NCI-H1092 treated with DMSO at 0.1 percent for 48 hours (cell line): Measurements from ENCODE around the gene KCTD15.

ENCODE experiments used
- DNase-seq: peaks from one replicate; lab custom pipeline; 2025; lab: John Stamatoyannopoulos, UW

The KCTD15 gene

DNA sequence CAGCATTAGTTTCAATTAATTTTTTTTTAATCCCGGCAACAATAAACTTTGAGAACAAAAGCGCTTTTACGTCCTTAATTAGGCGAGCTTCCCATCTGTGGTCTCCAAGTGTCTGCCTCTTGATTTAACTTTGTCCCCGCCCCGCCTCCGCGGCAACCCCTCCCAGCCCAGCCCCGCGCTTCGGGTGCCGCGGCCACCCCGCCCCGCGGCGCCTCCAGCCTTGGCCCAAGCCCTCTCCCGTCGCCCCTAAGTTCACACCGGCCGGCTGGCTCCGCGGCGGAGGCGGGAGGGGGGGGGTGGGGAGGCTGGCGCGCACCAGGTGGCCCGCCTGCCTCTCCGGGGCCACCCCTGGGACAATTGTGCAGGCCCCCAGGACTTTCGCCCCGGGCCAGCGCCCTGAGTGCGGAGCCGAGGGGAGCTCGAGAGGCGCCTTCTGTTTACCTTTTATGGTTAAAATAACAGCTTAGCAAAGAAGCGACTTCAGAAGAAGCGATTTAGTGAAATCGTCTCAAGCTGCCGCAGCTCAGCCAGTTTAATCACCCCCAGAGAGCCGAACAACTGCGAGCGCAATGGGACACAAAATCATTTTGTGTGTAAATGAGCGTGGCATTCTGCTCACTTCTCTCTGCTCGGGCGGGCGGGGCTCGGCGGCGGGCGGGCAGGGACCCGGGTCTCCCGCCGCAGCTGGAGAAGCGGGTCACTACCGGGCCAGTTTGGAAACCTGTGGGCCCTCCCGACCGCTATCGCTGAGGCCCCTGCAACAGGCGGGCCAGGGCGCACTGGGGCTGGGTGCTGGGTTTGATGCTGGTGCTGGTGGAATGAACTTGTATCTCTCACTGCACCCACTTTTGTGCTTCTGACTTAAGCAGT, 1.4 kb downstream of the KCTD15 start:
- no peak for DNase-seq

GRCh38 chr19:33798681-33799111, 2.0 kb downstream of the KCTD15 start:
- no peak for DNase-seq

GRCh38 chr19:33799476-33799875, 2.8 kb downstream of the KCTD15 start:
- DNase-seq: no peak

GRCh38 chr19:33800012-33800680, 3.5 kb downstream of the KCTD15 start:
- DNase-seq: no peak

DNA sequence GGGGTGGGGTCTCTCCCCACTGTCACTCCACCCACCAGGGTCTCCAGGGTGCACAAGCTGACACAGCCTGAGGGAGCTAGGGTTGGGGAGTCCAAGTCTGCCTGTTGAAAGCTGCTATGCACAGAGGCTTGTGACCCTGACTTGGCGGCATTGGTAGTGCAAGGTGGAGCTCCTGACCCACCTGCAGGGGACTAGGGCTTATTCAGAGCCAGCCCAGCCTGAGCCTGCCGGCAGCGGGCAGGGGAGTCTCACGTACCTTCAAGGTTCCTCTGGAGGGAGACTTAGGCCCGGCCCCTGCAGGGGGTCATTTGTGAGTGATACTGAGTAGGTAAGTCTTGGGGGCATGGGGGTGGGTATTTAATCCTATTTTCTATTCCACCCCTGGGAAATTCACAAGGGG, 4.7 kb downstream of the KCTD15 start:
- DNase-seq: no peak

GRCh38 chr19:33802001-33802400, 5.3 kb downstream of the KCTD15 start:
- DNase-seq: no peak

- DNase-seq: no peak
Observed at GRCh38 chr19:33802801-33803200, 6.1 kb downstream of the KCTD15 start.

DNA sequence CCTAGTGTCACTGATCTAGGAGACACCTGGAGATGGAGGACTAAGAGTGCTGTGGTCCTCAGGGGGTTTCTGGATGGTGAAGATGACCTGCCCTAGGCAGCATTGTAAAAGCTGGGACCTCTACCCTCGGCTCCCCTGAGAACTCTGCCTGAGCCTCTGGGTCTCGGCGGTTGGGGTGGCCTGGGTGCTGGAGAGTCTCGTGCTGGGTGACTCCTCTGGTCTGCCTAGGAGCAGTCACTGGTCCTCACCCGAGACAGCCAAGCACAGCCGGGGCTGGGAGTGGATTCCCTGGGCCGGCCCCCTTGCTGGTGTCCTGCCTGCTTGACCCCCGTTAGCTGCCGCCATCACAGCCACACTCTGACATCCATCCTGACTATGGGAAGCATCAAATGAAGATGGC, 6.7 kb downstream of the KCTD15 start:
- no peak for DNase-seq

GRCh38 chr19:33804021-33804799, 7.5 kb downstream of the KCTD15 start:
- DNase-seq: no peak

- no peak for DNase-seq
Observed at GRCh38 chr19:33805313-33805712, 8.6 kb downstream of the KCTD15 start.

DNA sequence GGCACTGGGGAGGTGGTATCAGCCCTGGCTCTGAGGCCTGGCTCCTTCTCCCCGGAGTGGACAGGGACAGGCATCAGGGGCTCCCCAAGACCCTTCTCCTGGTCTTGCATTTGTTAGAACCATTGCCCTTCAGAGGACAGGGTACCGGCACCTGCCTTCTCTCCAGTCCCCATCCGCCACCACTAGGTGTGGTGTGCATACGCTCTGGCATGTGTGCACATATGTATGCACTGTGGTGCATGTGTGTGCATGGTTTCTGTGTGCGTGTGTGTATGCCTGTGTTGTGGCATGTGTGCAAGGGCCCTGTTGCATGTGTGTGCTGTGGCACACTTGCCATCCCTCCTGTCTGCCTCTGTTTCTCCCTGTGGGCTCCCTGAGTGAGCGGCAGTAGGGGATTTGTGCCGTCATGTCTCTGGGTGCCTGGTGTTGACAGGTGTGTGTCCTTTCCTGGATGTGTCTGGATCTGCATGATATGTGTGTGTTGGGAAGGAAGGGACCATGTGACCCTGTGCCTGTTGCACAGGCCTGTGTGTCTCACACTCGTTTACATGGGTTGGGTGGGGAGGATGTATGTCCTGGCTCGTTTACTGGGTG, 9.3 kb downstream of the KCTD15 start:
- DNase-seq: no peak

DNA sequence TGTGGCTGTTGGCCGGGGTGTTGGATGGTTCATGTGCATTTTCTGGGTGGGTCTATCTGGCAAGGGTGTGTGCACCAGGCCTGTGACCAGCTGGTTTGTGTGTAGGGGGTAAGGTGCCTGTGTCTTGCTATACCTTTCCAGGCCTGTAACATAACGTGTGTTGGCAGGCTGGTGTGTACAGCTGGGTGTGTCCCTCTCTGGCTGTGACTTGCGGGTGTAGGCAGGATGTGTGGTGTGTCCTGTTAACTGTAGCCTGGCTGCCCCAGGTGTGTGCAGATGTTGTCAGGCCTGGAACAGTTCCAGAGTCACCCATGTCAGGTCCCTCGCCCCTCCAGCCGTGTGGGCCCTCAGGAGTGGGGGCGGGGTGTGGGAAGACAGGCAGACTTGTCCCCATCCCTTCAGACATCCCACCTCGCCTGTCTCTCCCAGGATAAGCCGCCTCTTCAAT, 9.8 kb downstream of the KCTD15 start:
- DNase-seq: no peak

DNA sequence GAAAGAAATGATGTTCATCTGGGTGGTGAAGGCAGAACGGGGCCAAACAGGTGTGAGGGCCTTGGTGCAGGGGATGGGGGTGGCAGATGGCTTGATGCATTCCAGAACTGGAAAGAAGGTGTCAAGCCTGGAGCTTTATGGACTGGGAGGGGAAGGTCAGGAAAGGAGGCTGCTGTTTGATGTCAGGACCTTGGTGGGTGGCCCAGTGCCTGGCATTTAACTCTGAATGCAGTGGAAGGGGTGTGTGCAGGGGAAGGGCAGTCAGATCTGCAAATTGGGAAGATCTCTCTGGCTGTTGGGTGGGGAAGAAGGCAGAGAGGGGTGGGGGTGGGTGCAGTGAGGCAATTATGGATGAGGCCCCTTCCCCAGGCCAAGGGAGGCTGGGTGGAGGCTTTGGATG, 11.7 kb downstream of the KCTD15 start:
- DNase-seq: no peak

- no peak for DNase-seq
Observed at GRCh38 chr19:33809960-33810359, 13.3 kb downstream of the KCTD15 start.

DNA sequence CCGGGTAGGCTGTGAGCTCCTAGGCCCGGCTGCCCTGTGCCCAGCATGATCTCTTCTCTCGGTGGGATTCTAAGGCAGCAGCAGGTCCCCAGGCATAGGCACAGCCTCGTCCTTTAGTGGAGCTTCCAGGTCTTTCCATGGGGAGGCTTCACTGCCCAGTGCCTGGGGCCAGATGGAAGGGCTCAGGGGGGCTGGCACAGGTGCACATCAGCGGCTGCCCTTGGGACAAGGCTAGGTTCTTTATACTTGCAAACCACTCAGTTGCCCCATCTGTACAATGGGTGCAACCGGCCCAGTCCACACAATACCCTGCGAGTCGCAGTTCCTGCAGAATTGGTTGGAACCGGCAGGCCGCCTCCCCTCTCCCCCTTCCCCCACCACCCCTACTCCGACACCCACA, 14.2 kb downstream of the KCTD15 start:
- no peak for DNase-seq

DNA sequence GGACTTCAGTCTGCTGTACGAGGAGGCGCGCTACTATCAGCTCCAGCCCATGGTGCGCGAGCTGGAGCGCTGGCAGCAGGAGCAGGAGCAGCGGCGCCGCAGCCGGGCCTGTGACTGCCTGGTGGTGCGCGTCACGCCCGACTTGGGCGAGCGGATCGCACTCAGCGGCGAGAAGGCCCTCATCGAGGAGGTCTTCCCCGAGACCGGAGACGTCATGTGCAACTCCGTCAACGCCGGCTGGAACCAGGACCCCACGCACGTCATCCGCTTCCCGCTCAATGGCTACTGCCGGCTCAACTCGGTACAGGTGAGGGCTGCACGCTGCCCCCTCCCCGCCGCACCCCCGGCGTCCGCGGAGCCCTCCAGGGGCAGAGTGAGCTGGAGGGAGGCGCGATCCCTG, 14.6 kb downstream of the KCTD15 start:
- no peak for DNase-seq

- no peak for DNase-seq
Observed at GRCh38 chr19:33811736-33812387, 15.2 kb downstream of the KCTD15 start.

DNA sequence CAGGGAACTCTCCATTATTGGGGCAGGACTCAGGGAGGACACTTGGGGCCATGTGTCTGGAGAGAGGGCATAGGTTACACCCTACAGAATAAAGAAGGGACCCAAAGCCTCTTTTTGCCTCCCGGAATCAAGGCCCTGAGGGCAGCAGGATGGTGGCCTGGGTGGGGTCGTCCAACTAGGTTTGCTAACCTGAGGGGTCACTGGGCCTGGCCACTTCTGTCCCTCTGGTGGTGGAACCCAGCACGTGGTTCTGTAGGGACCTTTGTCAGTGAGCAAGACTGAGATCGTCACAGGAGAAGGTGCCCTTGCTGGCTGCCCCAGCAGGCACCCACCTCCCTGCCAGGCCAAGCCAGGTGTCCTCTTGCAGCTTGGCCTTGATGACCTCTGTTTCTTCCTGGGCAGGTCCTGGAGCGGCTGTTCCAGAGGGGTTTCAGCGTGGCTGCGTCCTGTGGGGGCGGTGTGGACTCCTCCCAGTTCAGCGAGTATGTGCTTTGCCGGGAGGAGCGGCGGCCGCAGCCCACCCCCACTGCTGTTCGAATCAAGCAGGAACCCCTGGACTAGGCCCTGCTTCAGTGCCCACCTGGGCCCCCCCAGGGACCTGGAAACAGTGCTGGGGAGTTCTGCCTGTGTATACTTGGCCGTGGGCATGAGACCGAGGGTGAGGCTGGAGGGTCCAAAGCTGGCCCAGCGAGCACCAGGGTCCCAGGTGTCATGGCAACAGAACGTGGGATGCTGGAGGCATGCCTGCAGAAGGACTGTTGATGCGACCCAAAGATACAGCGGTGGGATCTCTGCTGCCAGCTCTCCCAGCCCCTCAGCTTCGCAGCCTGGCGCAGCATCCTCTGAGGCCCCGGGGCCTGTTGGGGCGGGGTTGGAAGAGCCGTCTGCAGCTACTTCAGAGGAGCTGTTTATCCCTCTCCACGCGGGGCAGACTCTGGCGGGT, 16.0 kb downstream of the KCTD15 start:
- no peak for DNase-seq

GRCh38 chr19:33813391-33814101, 16.9 kb downstream of the KCTD15 start:
- DNase-seq: no peak
